Suprapubic skin (tissue), 4 donors: Measurements from ENCODE around the gene CCNE1.

Experiments
- EP300 ChIP-seq: sonication (generic); formaldehyde crosslinking; IDR thresholded peaks from one replicate; pipeline ENCODE4 v1.6.1; 2017; ENCODE audit warnings: antibody characterized with exemption
- POLR2A ChIP-seq, 2 donors: fragments of 450-650 bp; IDR thresholded peaks; one replicate each; pipeline ENCODE4 v1.6.1; 2017; ENCODE audit warnings: antibody characterized with exemption in 2 of 2, mild to moderate bottlenecking in 2 of 2, moderate library complexity in 2 of 2
- POLR2AphosphoS5 ChIP-seq, 3 donors: sonication (generic); formaldehyde crosslinking; IDR thresholded peaks; one replicate each; pipeline ENCODE4 v1.6.1; 2017; ENCODE audit warnings: antibody characterized with exemption in 3 of 3
- TF ChIP-seq, protein P1 (sequence below), 2 donors: fragments of 200-600 bp in 1 of 2; fragments of 450-650 bp in 1 of 2; sonication (generic) in 1 of 2; IDR thresholded peaks; one replicate each; pipeline ENCODE4 v1.5.1; 2016 to 2019; ENCODE audit warnings: antibody characterized with exemption in 2 of 2, mild to moderate bottlenecking in 1 of 2, moderate library complexity in 1 of 2

DNA sequence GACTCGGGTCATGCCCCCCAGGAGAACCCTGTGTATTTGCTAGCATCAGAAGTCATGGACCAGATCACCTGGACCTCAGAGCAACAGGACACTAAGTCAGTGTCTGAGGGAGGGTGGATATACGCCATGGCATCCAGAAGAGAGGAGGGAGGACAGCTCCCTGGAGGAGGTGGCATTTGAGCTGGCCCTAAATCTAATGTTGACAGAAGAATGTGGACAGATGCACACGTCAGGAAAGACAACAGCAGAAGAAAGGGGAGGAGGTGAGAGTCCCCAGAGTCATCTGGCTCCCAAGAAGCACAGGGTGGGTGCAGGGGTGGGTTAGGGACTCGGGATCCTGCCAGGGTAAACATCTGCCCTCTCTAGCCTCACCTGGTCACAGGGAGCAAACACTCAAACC lies 24.5 kb upstream of the CCNE1 start:
- TF ChIP-seq EP300 (no peak), POLR2AphosphoS5 (IDR thresholded peaks at IDR 0.05) (no peak), POLR2A (IDR thresholded peaks at IDR 0.05) (no peak)
- TF ChIP-seq, protein P1, sequence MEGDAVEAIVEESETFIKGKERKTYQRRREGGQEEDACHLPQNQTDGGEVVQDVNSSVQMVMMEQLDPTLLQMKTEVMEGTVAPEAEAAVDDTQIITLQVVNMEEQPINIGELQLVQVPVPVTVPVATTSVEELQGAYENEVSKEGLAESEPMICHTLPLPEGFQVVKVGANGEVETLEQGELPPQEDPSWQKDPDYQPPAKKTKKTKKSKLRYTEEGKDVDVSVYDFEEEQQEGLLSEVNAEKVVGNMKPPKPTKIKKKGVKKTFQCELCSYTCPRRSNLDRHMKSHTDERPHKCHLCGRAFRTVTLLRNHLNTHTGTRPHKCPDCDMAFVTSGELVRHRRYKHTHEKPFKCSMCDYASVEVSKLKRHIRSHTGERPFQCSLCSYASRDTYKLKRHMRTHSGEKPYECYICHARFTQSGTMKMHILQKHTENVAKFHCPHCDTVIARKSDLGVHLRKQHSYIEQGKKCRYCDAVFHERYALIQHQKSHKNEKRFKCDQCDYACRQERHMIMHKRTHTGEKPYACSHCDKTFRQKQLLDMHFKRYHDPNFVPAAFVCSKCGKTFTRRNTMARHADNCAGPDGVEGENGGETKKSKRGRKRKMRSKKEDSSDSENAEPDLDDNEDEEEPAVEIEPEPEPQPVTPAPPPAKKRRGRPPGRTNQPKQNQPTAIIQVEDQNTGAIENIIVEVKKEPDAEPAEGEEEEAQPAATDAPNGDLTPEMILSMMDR (IDR thresholded peaks at IDR 0.05): no peak
